ENCODE data around the gene EPB41L1. TPM values are rescaled to one million over a fixed set of nuclear protein-coding genes. Genes with fewer than 3 reads are reported as not detected.

The EPB41L1 gene
- total RNA-seq, 2 experiments from 2014 or later = 0.57 to 1.1 TPM

DNA sequence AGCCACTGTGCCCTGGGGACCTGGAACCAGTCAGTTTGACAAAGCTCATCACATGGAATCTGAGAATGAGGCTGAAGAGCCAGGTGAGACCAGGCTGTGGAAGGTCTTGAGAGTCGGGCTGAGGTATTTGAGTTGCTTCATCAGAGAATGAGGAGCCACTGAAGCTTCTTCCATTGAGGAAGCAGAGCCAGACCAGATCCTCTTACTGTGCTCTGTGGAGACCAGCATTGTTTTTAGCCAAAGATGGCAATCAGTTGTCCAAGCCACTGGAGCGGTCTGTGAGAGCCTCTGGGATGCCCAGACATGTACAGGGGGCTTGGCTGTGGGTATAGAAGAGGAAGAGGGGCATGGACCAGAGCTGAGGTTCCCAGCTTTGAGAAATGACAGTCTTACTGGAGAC lies 6.1 kb upstream of the EPB41L1 start:
- Mint-ChIP-seq H3K27me3 (ENCODE audit: low read depth) (peaks cover 7% of the 10 kb centered on the region), H3K27ac (no peak overlapping the region), H3K4me3 (no peak overlapping the region), H3K9me3 (no peaks in the 10 kb centered on the region), H3K36me3 (ENCODE audit: low read depth) (no peaks in the 10 kb centered on the region), H3K4me1 (ENCODE audit: low read depth) (no peaks in the 10 kb centered on the region)
- intact Hi-C loops (cut with micrococcal nuclease) = no loop called here
- CTCF ChIA-PET = interaction anchor here (1.2 to 2.3 kb wide), 3 partner anchors 10 to 155 kb away, joined by 3 to 10 read pairs (median 6); no protein-coding TSS in a partner anchor
- no peak for DNase-seq

DNA sequence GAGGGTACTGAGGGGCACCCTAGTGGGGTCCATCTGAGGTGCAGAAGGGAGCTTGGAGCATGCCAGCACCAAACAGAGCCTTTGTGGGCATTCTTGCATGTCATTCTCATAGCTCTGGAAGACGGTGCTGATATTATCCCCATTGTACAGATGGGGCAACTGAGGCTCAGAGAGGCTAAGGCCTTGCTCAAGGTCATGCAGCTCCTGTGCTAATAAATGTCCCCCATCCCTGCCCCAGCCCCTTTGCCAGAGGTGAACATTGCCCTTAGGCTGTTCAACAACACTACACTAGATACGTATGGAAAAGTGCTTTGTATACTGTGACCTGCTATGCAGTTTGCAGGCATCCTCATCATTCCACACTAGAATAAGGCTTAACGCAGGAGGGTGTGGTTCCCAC lies 5.5 kb upstream of the EPB41L1 start:
- peaks cover 11% of the 10 kb centered on the region for H3K27me3 Mint-ChIP-seq (ENCODE audit: low read depth)
- H3K9me3 Mint-ChIP-seq = no peaks in the 10 kb centered on the region
- H3K36me3 Mint-ChIP-seq (ENCODE audit: low read depth) = no peaks in the 10 kb centered on the region
- no peak overlapping the region for H3K27ac Mint-ChIP-seq
- intact Hi-C loops (cut with micrococcal nuclease) = no loop called here
- H3K4me1 Mint-ChIP-seq (ENCODE audit: low read depth) = no peaks in the 10 kb centered on the region
- CTCF ChIA-PET = interaction anchor here (1.2 to 2.3 kb wide), 3 partner anchors 9 to 156 kb away, joined by 3 to 10 read pairs (median 6); no protein-coding TSS in a partner anchor
- DNase-seq = no peak
- H3K4me3 Mint-ChIP-seq = no peak overlapping the region

DNA sequence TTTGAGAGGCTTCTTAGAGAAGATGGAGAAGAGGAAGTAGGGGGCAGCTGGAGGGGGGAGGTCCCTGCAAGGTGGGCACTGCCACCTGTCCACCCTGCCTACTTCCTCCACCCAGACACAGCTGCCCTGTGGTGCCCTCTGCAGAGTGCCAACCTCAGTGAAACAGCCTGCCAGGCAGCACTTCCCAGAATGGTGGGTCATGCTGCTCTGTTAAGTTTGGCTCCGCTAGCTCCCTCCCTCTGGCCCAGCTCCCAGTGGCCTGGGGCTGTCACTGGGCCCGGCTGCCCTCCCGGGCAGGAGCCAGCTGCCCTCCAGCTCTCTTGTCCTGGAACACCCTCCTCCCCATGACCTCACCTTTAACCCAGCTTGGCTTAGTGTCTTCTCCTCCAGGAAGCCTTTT lies 5.1 kb upstream of the EPB41L1 start:
- intact Hi-C loops (cut with micrococcal nuclease) = no loop called here
- Mint-ChIP-seq H3K9me3 (no peaks in the 10 kb centered on the region), H3K4me1 (ENCODE audit: low read depth) (no peaks in the 10 kb centered on the region), H3K27ac (no peak overlapping the region), H3K27me3 (ENCODE audit: low read depth) (peaks cover 11% of the 10 kb centered on the region), H3K4me3 (no peak overlapping the region), H3K36me3 (ENCODE audit: low read depth) (no peaks in the 10 kb centered on the region)
- CTCF ChIA-PET = interaction anchor here (1.9 to 2.3 kb wide), 2 partner anchors 9 to 156 kb away, joined by 6 to 10 read pairs; no protein-coding TSS in a partner anchor
- DNase-seq = no peak

DNA sequence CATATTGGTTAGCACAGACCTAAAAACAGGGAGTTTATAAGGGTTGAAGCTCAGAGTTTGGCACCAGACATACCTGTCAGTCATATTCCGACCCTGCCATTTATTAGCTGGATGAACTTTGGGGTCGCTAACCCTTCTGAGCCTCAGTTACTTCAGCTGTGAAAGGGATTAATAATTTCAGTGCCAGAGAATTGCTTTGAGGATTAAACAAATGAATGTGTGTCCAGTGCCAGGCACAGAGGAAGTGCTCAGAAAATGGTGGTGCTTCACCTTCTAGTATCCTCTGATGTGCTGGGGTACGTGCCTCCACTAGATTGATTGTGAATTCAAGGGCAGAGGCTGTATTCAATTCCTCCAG lies 4.1 kb upstream of the EPB41L1 start:
- no peak overlapping the region for H3K27ac Mint-ChIP-seq
- no peaks in the 10 kb centered on the region for H3K9me3 Mint-ChIP-seq
- CTCF ChIA-PET = interaction anchor here (0.5 to 0.7 kb wide), 2 partner anchors 139 to 156 kb away, joined by 3 to 6 read pairs; no protein-coding TSS in a partner anchor
- no peak for DNase-seq
- peaks cover 15% of the 10 kb centered on the region for H3K27me3 Mint-ChIP-seq (ENCODE audit: low read depth)
- intact Hi-C loops (cut with micrococcal nuclease) = no loop called here
- H3K4me1 Mint-ChIP-seq (ENCODE audit: low read depth) = peaks cover 3% of the 10 kb centered on the region
- H3K4me3 Mint-ChIP-seq = no peak overlapping the region
- H3K36me3 Mint-ChIP-seq (ENCODE audit: low read depth) = no peaks in the 10 kb centered on the region

DNA sequence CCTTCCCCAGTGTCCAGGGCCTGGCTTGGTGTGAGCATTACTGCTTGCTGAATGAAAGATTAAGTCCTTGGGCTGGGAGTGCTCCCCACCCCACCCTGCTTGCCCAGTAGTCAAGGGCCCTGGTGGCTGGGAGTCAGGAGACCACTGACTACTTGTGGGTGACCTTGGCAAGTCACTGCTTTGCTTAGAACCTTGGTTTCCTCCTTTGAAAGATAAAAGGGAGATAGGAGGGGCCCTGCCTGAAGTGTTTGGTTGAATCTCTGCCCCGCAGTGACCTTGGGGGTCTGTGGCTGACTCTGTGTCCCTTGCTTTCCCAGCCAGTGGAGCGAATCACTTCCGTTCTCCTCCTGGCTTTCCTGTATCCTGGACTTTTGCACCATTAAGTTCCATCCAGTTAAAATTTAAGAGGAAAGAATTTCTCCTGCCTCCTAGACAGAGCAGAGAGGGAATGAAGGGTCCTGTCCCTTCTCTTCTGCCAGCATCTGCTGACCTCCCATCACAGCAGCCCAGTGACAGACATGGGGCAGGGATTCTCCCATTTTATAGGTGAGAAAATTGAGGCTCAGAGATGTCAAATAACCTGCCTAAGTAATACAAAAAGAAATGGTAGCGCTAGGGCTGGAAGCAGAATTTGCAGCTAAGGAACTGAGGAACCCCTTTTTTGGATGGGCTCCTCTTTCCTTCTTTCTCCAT lies 3.5 kb upstream of the EPB41L1 start:
- DNase-seq = no peak
- H3K9me3 Mint-ChIP-seq = no peaks in the 10 kb centered on the region
- H3K27me3 Mint-ChIP-seq (ENCODE audit: low read depth) = peaks cover 15% of the 10 kb centered on the region
- H3K4me3 Mint-ChIP-seq = no peak overlapping the region
- no peaks in the 10 kb centered on the region for H3K36me3 Mint-ChIP-seq (ENCODE audit: low read depth)
- no peak overlapping the region for H3K27ac Mint-ChIP-seq
- intact Hi-C loops (cut with micrococcal nuclease) = no loop called here
- peaks cover 3% of the 10 kb centered on the region for H3K4me1 Mint-ChIP-seq (ENCODE audit: low read depth)
- CTCF ChIA-PET = no interaction called here

DNA sequence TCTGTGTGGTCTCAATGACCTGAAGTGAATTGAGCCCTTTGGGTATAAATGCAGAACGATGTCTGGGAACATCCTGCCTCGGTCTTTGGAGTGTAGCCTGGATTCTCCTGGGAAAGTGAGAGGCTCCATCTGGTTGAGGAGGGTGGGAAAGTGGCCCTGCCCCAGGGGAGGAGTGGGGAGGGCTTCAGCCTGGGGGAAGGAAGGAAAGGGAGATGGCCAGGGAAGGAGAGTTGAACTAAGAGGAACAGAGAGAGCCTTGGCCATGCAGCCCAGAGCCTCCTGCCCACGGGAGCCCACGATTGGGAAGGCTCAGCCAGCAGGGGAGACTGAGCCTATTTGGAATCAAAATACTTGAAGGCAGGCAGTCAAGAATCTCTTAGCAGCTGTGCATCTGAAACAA lies 2.3 kb upstream of the EPB41L1 start:
- no peak overlapping the region for H3K4me3 Mint-ChIP-seq
- no peak for DNase-seq
- H3K27ac Mint-ChIP-seq = no peak overlapping the region
- H3K4me1 Mint-ChIP-seq (ENCODE audit: low read depth) = peaks cover 4% of the 10 kb centered on the region
- no peaks in the 10 kb centered on the region for H3K9me3 Mint-ChIP-seq
- H3K36me3 Mint-ChIP-seq (ENCODE audit: low read depth) = no peaks in the 10 kb centered on the region
- CTCF ChIA-PET = interaction anchor here (1.0 kb wide), 1 partner anchor 13 kb away, joined by 4 read pairs; no protein-coding TSS in a partner anchor
- H3K27me3 Mint-ChIP-seq (ENCODE audit: low read depth) = peaks cover 20% of the 10 kb centered on the region
- intact Hi-C loops (cut with micrococcal nuclease) = no loop called here

DNA sequence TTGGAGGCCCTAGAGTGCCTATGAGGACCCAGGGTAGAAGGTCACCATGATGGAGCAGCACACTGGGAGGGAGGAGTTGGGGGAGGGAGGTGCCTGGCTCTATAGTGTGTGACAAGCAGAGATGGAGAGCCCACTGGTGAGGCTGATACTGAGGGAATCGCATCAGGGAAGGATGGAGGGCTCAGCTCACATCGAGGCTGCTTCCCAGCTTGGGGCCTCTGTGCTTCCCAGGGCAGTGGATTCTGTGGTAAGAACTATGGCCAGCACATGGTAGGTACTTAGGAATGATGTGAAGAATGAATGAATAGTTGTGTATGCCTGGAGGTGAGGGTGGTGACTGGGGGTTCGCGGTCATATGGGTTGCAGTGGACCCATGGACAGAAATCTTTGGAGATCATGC lies 1.3 kb upstream of the EPB41L1 start:
- H3K4me3 Mint-ChIP-seq = no peak overlapping the region
- intact Hi-C loops (cut with micrococcal nuclease) = no loop called here
- peaks cover 4% of the 10 kb centered on the region for H3K4me1 Mint-ChIP-seq (ENCODE audit: low read depth)
- H3K36me3 Mint-ChIP-seq (ENCODE audit: low read depth) = no peaks in the 10 kb centered on the region
- CTCF ChIA-PET = interaction anchor here (1.0 kb wide), 1 partner anchor 14 kb away, joined by 4 read pairs; no protein-coding TSS in a partner anchor
- DNase-seq = no peak
- no peak overlapping the region for H3K27ac Mint-ChIP-seq
- no peaks in the 10 kb centered on the region for H3K9me3 Mint-ChIP-seq
- peaks cover 20% of the 10 kb centered on the region for H3K27me3 Mint-ChIP-seq (ENCODE audit: low read depth)

DNA sequence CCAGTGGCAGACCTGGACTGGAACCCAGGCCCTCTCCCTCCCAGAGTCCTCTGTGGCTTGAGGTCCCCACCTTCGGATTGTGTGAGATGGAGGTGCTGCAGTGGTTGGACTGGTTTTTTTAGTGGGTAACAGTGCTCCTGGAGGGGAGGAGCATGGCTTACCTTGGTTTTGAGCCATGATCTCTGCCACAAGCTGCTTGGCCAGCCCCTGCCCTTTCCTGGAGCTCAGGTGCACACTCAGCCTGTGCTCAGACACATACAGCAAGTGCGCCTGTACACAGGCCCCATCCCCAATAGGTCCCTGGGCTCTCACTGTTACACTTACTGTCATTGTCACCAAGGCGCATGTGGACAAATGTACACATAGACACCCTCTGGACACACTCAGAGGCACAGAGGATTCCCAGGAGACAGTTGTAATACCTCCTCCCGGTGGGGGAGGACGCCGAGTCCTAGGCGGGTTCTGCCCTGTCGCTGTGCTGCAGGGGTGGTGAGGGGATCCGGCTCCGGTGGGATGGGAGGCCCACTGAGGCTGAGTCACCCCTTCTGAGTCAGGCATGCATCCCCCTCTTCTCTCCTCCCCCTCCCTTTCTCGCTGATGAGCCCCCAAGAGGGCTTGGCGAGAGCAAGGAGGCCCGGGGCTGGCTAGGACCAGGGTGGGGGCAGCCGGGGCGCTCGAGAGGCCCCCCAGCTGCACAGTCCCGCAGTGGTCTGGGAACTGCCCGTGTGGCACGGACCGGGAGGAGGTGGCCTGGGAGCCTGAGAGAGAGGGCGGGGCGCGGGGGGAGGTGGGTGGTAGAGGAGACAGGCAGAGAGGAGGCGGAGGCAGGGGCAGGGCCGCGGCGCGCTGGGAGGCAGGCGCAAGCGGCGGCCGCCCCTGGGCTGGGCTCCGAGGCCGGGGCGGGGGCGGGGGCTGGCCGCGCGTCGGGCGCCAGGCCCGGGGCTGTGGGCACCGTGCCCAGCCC lies 522 bp upstream of the EPB41L1 start:
- Mint-ChIP-seq H3K36me3 (ENCODE audit: low read depth) (no peaks in the 10 kb centered on the region), H3K27ac (no peak overlapping the region), H3K9me3 (no peaks in the 10 kb centered on the region), H3K4me3 (no peak overlapping the region), H3K27me3 (ENCODE audit: low read depth) (peaks cover 20% of the 10 kb centered on the region), H3K4me1 (ENCODE audit: low read depth) (peaks cover 4% of the 10 kb centered on the region)
- intact Hi-C loops (cut with micrococcal nuclease) = no loop called here
- DNase-seq = peak; percentile 40
- CTCF ChIA-PET = no interaction called here

DNA sequence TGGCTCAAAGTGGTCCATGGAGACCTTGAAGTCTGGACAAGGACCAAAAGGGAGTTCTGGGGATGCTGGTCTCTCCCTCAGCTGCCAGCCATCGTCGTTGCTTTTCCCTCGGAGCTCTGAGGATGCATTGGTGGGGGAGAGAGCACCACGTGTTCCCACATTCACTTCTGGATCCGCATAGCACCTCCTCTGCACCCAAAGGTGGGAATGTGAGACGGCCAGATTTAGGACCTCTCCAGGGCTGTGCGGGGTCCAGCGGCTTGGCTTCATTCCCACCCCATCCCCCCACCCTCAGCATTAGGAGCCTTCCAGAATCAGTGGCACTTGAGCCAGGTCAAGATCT lies 1.1 kb downstream of the EPB41L1 start:
- Mint-ChIP-seq H3K36me3 (ENCODE audit: low read depth) (no peaks in the 10 kb centered on the region), H3K9me3 (no peaks in the 10 kb centered on the region), H3K4me1 (ENCODE audit: low read depth) (peaks cover 4% of the 10 kb centered on the region), H3K27ac (no peak overlapping the region), H3K27me3 (ENCODE audit: low read depth) (peaks cover 20% of the 10 kb centered on the region), H3K4me3 (no peak overlapping the region)
- CTCF ChIA-PET = interaction anchor here (0.5 to 5.1 kb wide), 8 partner anchors 11 to 489 kb away, joined by 3 to 35 read pairs (median 4); no protein-coding TSS in a partner anchor
- no peak for DNase-seq
- intact Hi-C loops (cut with micrococcal nuclease) = no loop called here

DNA sequence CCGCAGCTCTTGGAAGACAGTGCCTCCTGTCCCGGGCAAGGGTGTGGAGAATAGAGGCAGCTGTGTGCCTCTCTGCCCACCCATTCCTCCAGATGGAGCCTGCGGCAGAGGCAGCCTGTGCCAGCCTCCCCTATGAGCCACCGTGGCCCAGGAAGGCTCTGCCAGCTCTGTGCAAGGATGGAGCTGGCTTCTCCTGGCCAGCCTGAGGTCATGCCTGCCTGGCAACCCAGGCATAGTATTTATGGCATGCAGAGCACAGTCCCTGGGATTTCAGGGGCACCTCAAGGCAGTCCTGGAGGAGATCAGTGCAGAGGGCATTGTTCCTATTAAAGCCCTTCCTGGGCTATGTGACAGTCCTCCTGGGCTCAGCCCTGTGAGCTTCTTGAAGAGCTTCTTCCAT lies 1.5 kb downstream of the EPB41L1 start:
- no peaks in the 10 kb centered on the region for H3K9me3 Mint-ChIP-seq
- H3K4me1 Mint-ChIP-seq (ENCODE audit: low read depth) = peaks cover 4% of the 10 kb centered on the region
- H3K36me3 Mint-ChIP-seq (ENCODE audit: low read depth) = no peaks in the 10 kb centered on the region
- H3K4me3 Mint-ChIP-seq = no peak overlapping the region
- no peak for DNase-seq
- H3K27ac Mint-ChIP-seq = no peak overlapping the region
- peaks cover 20% of the 10 kb centered on the region for H3K27me3 Mint-ChIP-seq (ENCODE audit: low read depth)
- CTCF ChIA-PET = interaction anchor here (0.8 to 5.1 kb wide), 9 partner anchors 11 to 163 kb away, joined by 3 to 35 read pairs (median 4); no protein-coding TSS in a partner anchor
- intact Hi-C loops (cut with micrococcal nuclease) = loop anchor here (1.0 to 2.0 kb wide), 2 partner anchors 43 to 283 kb away; no protein-coding TSS in a partner anchor

DNA sequence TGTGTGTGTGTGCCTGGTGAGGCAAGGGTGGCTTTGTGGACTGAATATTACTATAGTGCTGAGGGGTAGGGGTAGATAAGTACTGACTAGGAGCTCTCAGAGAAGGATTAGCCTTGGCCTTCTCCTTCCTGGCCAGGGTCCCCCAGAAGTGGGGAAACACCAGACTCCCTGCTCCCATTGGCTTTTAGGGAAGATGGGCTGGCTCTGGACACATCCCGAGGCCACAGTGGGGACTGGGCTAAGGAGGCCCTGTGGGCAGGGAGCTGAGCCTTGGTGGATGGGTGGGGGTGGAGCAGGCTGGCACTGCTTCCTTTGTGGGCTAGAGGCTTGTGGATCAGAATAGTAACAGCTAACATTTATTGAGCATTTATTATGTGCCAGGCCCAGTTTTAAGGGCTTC lies 3.1 kb downstream of the EPB41L1 start:
- DNase-seq = no peak
- H3K9me3 Mint-ChIP-seq = no peaks in the 10 kb centered on the region
- no peak overlapping the region for H3K27ac Mint-ChIP-seq
- no peak overlapping the region for H3K4me3 Mint-ChIP-seq
- H3K36me3 Mint-ChIP-seq (ENCODE audit: low read depth) = no peaks in the 10 kb centered on the region
- CTCF ChIA-PET = interaction anchor here (0.7 to 5.1 kb wide), 7 partner anchors 9 to 285 kb away, joined by 3 to 35 read pairs (median 6); no protein-coding TSS in a partner anchor
- H3K4me1 Mint-ChIP-seq (ENCODE audit: low read depth) = peaks cover 4% of the 10 kb centered on the region
- peaks cover 17% of the 10 kb centered on the region for H3K27me3 Mint-ChIP-seq (ENCODE audit: low read depth)
- intact Hi-C loops (cut with micrococcal nuclease) = loop anchor here (2.0 kb wide), 1 partner anchor 281 kb away; no protein-coding TSS in a partner anchor

DNA sequence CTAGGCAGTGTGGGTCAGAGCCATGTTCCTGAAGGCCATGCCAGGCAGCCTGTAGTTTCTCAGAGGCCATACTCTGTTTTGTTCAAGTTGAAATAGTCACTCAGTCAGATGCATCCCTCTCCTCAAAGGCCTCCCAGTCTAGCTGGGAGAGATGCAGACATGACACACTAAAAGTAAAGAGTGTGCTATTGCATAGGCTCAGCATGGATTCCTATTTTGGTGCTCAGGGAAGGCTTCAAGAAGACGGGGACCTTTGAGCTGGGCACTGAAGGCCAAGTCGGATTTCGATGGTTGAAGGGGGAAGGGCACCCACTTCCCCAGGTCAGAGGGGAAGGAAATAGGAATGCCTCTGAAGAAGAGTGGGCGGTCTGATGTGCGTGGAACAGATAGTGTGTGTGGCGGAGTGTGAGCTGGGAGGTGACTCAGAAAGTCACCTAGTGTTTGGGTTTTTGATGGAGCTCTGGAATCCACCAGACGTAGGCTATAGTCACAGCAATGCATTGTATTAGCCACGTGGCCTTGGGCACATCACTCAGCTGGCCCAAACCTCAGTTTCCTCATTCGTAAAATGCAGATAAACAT lies 3.7 kb downstream of the EPB41L1 start:
- Mint-ChIP-seq H3K9me3 (no peaks in the 10 kb centered on the region), H3K27ac (no peak overlapping the region), H3K4me1 (ENCODE audit: low read depth) (peaks cover 4% of the 10 kb centered on the region), H3K36me3 (ENCODE audit: low read depth) (no peaks in the 10 kb centered on the region), H3K4me3 (no peak overlapping the region), H3K27me3 (ENCODE audit: low read depth) (peaks cover 15% of the 10 kb centered on the region)
- intact Hi-C loops (cut with micrococcal nuclease) = no loop called here
- DNase-seq = no peak
- CTCF ChIA-PET = interaction anchor here (0.7 to 5.1 kb wide), 6 partner anchors 10 to 168 kb away, joined by 3 to 35 read pairs (median 6); no protein-coding TSS in a partner anchor

Data from activated naive CD4-positive, alpha-beta T cell treated with anti-CD3 and anti-CD28 coated beads for 36 hours (primary cell).